ENCODE results near the gene ITGA2B. TPM values are rescaled to one million over a fixed set of nuclear protein-coding genes. Genes with fewer than 3 reads are reported as not detected.

The ITGA2B gene
- total and polyA plus RNA-seq, 3 donors from 2014 or later, result 5.1 to 6.7 (median 6.0) TPM

DNA sequence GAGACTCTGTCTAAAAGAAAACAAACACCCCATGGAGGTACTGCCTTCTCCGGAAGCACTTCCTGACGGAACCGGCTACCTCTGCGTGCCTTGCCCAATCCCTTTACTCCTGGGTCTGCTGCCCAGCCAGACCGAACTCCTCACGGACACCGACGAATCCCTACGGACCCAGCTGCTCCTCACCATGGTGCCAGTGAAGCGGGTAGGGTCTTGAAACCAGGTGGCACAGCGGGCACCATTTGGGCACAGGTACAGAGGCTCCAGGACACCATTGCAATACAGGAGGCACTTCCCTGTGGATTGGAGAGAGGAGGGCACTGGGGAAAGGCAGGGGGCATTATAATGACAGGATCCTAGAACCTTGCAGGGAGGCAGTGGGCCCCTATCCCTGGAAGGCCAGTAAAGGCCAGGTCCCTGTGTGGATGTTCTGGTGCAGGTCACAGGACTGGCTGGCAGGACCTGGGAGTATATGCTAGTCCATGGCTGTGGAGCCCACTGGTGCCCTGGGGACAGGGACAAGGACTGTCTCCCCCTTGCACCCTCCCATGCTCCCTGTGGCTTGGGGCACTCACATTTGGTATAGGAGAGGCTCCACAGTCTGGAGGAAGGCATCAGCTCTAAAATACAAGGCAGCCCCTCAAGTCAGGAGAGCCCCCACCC lies 67.1 kb downstream of the ITGA2B start:
- 84 to 89% methylated on average over 5 to 11 of the region's 11 CpGs for WGBS, 2 donors
- intact Hi-C loops (cut with DNase I; ENCODE audit: low total_unique reads), result loop anchor here (5.0 kb wide), 1 partner anchor 100 kb away; no protein-coding TSS in a partner anchor
- Histone ChIP-seq H3K27ac (no peak overlapping the region), H3K27me3 (no peaks in the 10 kb centered on the region), H3K36me3 (ENCODE audit: low read depth, missing control alignments) (no peaks in the 10 kb centered on the region), H3K4me1 (peaks cover 12% of the 10 kb centered on the region), H3K9me3 (no peaks in the 10 kb centered on the region), H3K4me3 (no peak overlapping the region)
- DNase-seq, result no peak
- no peak for TF ChIP-seq POLR2A (IDR thresholded peaks at IDR 0.05)
- TF ChIP-seq, protein P1, sequence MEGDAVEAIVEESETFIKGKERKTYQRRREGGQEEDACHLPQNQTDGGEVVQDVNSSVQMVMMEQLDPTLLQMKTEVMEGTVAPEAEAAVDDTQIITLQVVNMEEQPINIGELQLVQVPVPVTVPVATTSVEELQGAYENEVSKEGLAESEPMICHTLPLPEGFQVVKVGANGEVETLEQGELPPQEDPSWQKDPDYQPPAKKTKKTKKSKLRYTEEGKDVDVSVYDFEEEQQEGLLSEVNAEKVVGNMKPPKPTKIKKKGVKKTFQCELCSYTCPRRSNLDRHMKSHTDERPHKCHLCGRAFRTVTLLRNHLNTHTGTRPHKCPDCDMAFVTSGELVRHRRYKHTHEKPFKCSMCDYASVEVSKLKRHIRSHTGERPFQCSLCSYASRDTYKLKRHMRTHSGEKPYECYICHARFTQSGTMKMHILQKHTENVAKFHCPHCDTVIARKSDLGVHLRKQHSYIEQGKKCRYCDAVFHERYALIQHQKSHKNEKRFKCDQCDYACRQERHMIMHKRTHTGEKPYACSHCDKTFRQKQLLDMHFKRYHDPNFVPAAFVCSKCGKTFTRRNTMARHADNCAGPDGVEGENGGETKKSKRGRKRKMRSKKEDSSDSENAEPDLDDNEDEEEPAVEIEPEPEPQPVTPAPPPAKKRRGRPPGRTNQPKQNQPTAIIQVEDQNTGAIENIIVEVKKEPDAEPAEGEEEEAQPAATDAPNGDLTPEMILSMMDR (IDR thresholded peaks at IDR 0.05), result no peak

Small RNA genes within 50 kb of the gene (small RNA-seq; reads per million reads assigned to genes)
- gene RN7SL258P, result 0 to 0.28 reads per million in 2 donors

Other genes with a start within 250 kb of the ITGA2B start
- gene HROB, start 247.7 kb downstream of the ITGA2B start, total RNA-seq, result 10 to 100 TPM; 20.0 to 20.2 TPM
- 22.7 TPM for gene HROB, start 247.7 kb downstream of the ITGA2B start, polyA plus RNA-seq (ENCODE audit: insufficient read depth, low read depth, low replicate concordance)
- gene ASB16, start 218.9 kb downstream of the ITGA2B start, total RNA-seq, result 1 to 10 TPM; 2.5 to 5.7 TPM
- 0.86 TPM for gene ASB16, start 218.9 kb downstream of the ITGA2B start, polyA plus RNA-seq (ENCODE audit: insufficient read depth, low read depth, low replicate concordance)
- 10 to 100 TPM; 60.0 to 63.1 TPM for gene TMUB2, start 202.7 kb downstream of the ITGA2B start, total RNA-seq
- 76.7 TPM for gene TMUB2, start 202.7 kb downstream of the ITGA2B start, polyA plus RNA-seq (ENCODE audit: insufficient read depth, low read depth, low replicate concordance)
- gene ATXN7L3, start 189.8 kb downstream of the ITGA2B start, total RNA-seq, result 100 to 1,000 TPM; 100 to 101 TPM
- gene ATXN7L3, start 189.8 kb downstream of the ITGA2B start, polyA plus RNA-seq (ENCODE audit: insufficient read depth, low read depth, low replicate concordance), result 76.5 TPM
- gene UBTF, start 170.0 kb downstream of the ITGA2B start, total RNA-seq, result 10 to 100 TPM; 69.6 to 78.7 TPM
- 54.2 TPM for gene UBTF, start 170.0 kb downstream of the ITGA2B start, polyA plus RNA-seq (ENCODE audit: insufficient read depth, low read depth, low replicate concordance)
- under 1 TPM; 0.37 to 0.71 TPM for gene SLC4A1, start 121.5 kb downstream of the ITGA2B start, total RNA-seq
- 0.12 TPM for gene SLC4A1, start 121.5 kb downstream of the ITGA2B start, polyA plus RNA-seq (ENCODE audit: insufficient read depth, low read depth, low replicate concordance)
- 10 to 100 TPM; 14.6 to 53.1 TPM for gene RUNDC3A, start 81.0 kb downstream of the ITGA2B start, total RNA-seq
- 17.5 TPM for gene RUNDC3A, start 81.0 kb downstream of the ITGA2B start, polyA plus RNA-seq (ENCODE audit: insufficient read depth, low read depth, low replicate concordance)
- gene SLC25A39, start 64.8 kb downstream of the ITGA2B start, total RNA-seq, result 100 to 1,000 TPM; 131 to 176 TPM
- gene SLC25A39, start 64.8 kb downstream of the ITGA2B start, polyA plus RNA-seq (ENCODE audit: insufficient read depth, low read depth, low replicate concordance), result 141 TPM
- 100 to 1,000 TPM; 263 to 489 TPM for gene GRN, start 44.3 kb downstream of the ITGA2B start, total RNA-seq
- gene GRN, start 44.3 kb downstream of the ITGA2B start, polyA plus RNA-seq (ENCODE audit: insufficient read depth, low read depth, low replicate concordance), result 161 TPM
- 1 to 10 TPM; 2.0 to 3.6 TPM for gene FAM171A2, start 25.8 kb downstream of the ITGA2B start, total RNA-seq
- 1.3 TPM for gene FAM171A2, start 25.8 kb downstream of the ITGA2B start, polyA plus RNA-seq (ENCODE audit: insufficient read depth, low read depth, low replicate concordance)
- 10 to 100 TPM; 69.2 to 70.0 TPM for gene GPATCH8, start 113.8 kb upstream of the ITGA2B start, total RNA-seq
- 32.8 TPM for gene GPATCH8, start 113.8 kb upstream of the ITGA2B start, polyA plus RNA-seq (ENCODE audit: insufficient read depth, low read depth, low replicate concordance)
- 1 to 10 TPM; 4.2 to 9.1 TPM for gene FZD2, start 167.8 kb upstream of the ITGA2B start, total RNA-seq
- 6.1 TPM for gene FZD2, start 167.8 kb upstream of the ITGA2B start, polyA plus RNA-seq (ENCODE audit: insufficient read depth, low read depth, low replicate concordance)